K562 (cell line): Measurements from ENCODE around the gene RPLP2.

Experiments used
- ADNP ChIP-seq: fragments of 200-800 bp; sonication (Bioruptor generic); IDR thresholded peaks from 2 replicates; pipeline ENCODE4 v1.6.1; 2016; ENCODE audit warnings: missing genetic modification characterization, missing compliant biosample characterization
- CTCF ChIP-seq, 3 experiments: IDR thresholded peaks in 2 of 3; conservative IDR thresholded peaks in 1 of 3; 2 replicates each; pipeline ENCODE4 v1.5.1; 2011 to 2012; ENCODE audit warnings: low read length in 3 of 3, mild to moderate bottlenecking in 3 of 3, control low read depth in 2 of 3, improper control_type of control experiment in 1 of 3, inconsistent platforms in 1 of 3, low read depth in 1 of 3, mixed read lengths in 1 of 3, moderate library complexity in 1 of 3; ENCODE audit not compliant: insufficient read depth in 2 of 3
- FOSL1 ChIP-seq: fragments of 200-800 bp; sonication (Bioruptor generic); conservative IDR thresholded peaks from 2 replicates; pipeline ENCODE4 v1.6.1; 2016; ENCODE audit warnings: missing genetic modification characterization, missing compliant biosample characterization
- MAX ChIP-seq: sonication (generic); formaldehyde crosslinking; IDR thresholded peaks from 2 replicates; pipeline ENCODE4 v1.9.0; 2022; ENCODE audit warnings: mild to moderate bottlenecking, missing genetic modification reagents
- ZBTB26 ChIP-seq: fragments of 450-650 bp; formaldehyde crosslinking; IDR thresholded peaks from 2 replicates; pipeline ENCODE4 v1.4.0; 2022; ENCODE audit warnings: missing genetic modification characterization

- TF ChIP-seq FOSL1 (tag) (no peak; the same call in 1 of the 2 replicates), ZBTB26 (CRISPR knock-in tag) (no peak), CTCF (IDR thresholded peaks at IDR 0.05 in 2 of 3, conservative IDR thresholded peaks at IDR 0.05 in 1 of 3; ENCODE audit: insufficient read depth in 2 of 3, low read depth in 1 of 3, low read length in 3 of 3) (no peak), ADNP (tag) (no peak), MAX (CRISPR knock-in tag) (no peak)
These were observed 337 bp downstream of the RPLP2 start for GRCh38 chr11:810040-810567.
